Occipital lobe (tissue), 2 donors: Measurements from ENCODE around the gene OXSR1. TPM values are rescaled to one million over a fixed set of nuclear protein-coding genes. Genes with fewer than 3 reads are reported as not detected.
"Not testable (repeated sequence)": the region's sequence is repeated elsewhere in the genome, so short reads cannot be mapped to it uniquely, and the experiment has no call there.

Source experiments
- DNase-seq: peaks from one replicate; lab custom pipeline; 2025; lab: John Stamatoyannopoulos, UW
- total RNA-seq: library from RNA; depleted of rRNA; stranded (reverse); fragments of >200 nt; gene quantifications from one replicate; pipeline ENCODE4 v1.2.3, GENCODE V29; 2014

OXSR1 gene
- total RNA-seq, 1 donor from 2014 or later: 54.9 TPM

GRCh38 chr3:38222032-38222634 lies 56.8 kb downstream of the OXSR1 start:
- DNase-seq: no peak

GRCh38 chr3:38224357-38224756 lies 59.0 kb downstream of the OXSR1 start:
- no peak for DNase-seq

GRCh38 chr3:38226273-38226672 lies 60.9 kb downstream of the OXSR1 start:
- no peak for DNase-seq

GRCh38 chr3:38227989-38228388 lies 62.7 kb downstream of the OXSR1 start:
- no peak for DNase-seq

- DNase-seq: no peak
These were observed 63.7 kb downstream of the OXSR1 start for GRCh38 chr3:38229036-38229435.

- no peak for DNase-seq
These were observed 67.4 kb downstream of the OXSR1 start for GRCh38 chr3:38232701-38233100.

GRCh38 chr3:38235466-38235865 lies 70.1 kb downstream of the OXSR1 start:
- no peak for DNase-seq

GRCh38 chr3:38238416-38239008 lies 73.2 kb downstream of the OXSR1 start:
- no peak for DNase-seq

GRCh38 chr3:38242812-38243211 lies 77.5 kb downstream of the OXSR1 start:
- DNase-seq: not testable (repeated sequence)

GRCh38 chr3:38245930-38246329 lies 80.6 kb downstream of the OXSR1 start:
- no peak for DNase-seq

- no peak for DNase-seq
These were observed 82.2 kb downstream of the OXSR1 start for GRCh38 chr3:38247366-38248035.

GRCh38 chr3:38250198-38250597 lies 84.9 kb downstream of the OXSR1 start:
- DNase-seq: no peak

GRCh38 chr3:38251197-38251596 lies 85.9 kb downstream of the OXSR1 start:
- no peak for DNase-seq

- DNase-seq: no peak
These were observed 88.4 kb downstream of the OXSR1 start for GRCh38 chr3:38253704-38254103.

- no peak for DNase-seq
These were observed 89.5 kb downstream of the OXSR1 start for GRCh38 chr3:38254872-38255271.

- DNase-seq: no peak
These were observed 90.3 kb downstream of the OXSR1 start for GRCh38 chr3:38255627-38256026.

GRCh38 chr3:38257583-38257982 lies 92.2 kb downstream of the OXSR1 start:
- no peak for DNase-seq

- DNase-seq: no peak
These were observed 95.1 kb downstream of the OXSR1 start for GRCh38 chr3:38260474-38260873.

GRCh38 chr3:38264353-38264771 lies 99.0 kb downstream of the OXSR1 start:
- no peak for DNase-seq

GRCh38 chr3:38264779-38265178 lies 99.4 kb downstream of the OXSR1 start:
- no peak for DNase-seq

- DNase-seq: no peak
These were observed 100.4 kb downstream of the OXSR1 start, which contains the start of gene SLC22A13 for GRCh38 chr3:38265604-38266307. Gene SLC22A13 (plus strand): TSS chr3:38265812. CDS start chr3:38265861, 49 bp downstream.

GRCh38 chr3:38266810-38267209 lies 101.5 kb downstream of the OXSR1 start:
- no peak for DNase-seq
